HepG2 (cell line): Measurements from ENCODE around the gene NOL11.

Experiments
- HNRNPL ChIP-seq: fragments of 200-400 bp; formaldehyde crosslinking; IDR thresholded peaks from 2 replicates; pipeline ENCODE4 v1.6.1; 2017; ENCODE audit warnings: mild to moderate bottlenecking, low read depth, low read length
- HOXA3 ChIP-seq: sonication (generic); formaldehyde crosslinking; IDR thresholded peaks from 2 replicates; pipeline ENCODE4 v1.5.0; 2020; ENCODE audit warnings: missing genetic modification reagents
- NFIC ChIP-seq: IDR thresholded peaks from 2 replicates; pipeline ENCODE4 v1.6.1; 2012; ENCODE audit warnings: mild to moderate bottlenecking, low read length, inconsistent platforms
- RELA ChIP-seq: sonication (generic); formaldehyde crosslinking; IDR thresholded peaks from 2 replicates; pipeline ENCODE4 v1.4.0; 2020; ENCODE audit warnings: missing genetic modification reagents
- ZNF354B ChIP-seq: sonication (generic); formaldehyde crosslinking; IDR thresholded peaks from 2 replicates; pipeline ENCODE4 v1.8.0; 2022; ENCODE audit warnings: mild to moderate bottlenecking, missing genetic modification reagents
- ZNF784 ChIP-seq: sonication (generic); formaldehyde crosslinking; IDR thresholded peaks from 2 replicates; pipeline ENCODE4 v1.5.1; 2020; ENCODE audit warnings: missing genetic modification reagents, mild to moderate bottlenecking, borderline replicate concordance
- TF ChIP-seq, protein P1 (sequence below), 2 experiments: sonication (generic) in 1 of 2; formaldehyde crosslinking in 1 of 2; IDR thresholded peaks; 2 replicates each; pipeline versions ENCODE4 v1.4.0 to v1.6.1; 2018 to 2020; ENCODE audit warnings: missing genetic modification reagents in 2 of 2, borderline replicate concordance in 1 of 2, low read depth in 1 of 2, mild to moderate bottlenecking in 1 of 2, missing biosample characterization in 1 of 2
- TF ChIP-seq, protein P2 (sequence below): sonication (generic); formaldehyde crosslinking; IDR thresholded peaks from 2 replicates; pipeline ENCODE4 v1.5.0; 2020; ENCODE audit warnings: mild to moderate bottlenecking, missing genetic modification reagents, moderate library complexity

GRCh38 chr17:67742025-67742424 lies 24.3 kb downstream of the NOL11 start:
- TF ChIP-seq, protein P1, sequence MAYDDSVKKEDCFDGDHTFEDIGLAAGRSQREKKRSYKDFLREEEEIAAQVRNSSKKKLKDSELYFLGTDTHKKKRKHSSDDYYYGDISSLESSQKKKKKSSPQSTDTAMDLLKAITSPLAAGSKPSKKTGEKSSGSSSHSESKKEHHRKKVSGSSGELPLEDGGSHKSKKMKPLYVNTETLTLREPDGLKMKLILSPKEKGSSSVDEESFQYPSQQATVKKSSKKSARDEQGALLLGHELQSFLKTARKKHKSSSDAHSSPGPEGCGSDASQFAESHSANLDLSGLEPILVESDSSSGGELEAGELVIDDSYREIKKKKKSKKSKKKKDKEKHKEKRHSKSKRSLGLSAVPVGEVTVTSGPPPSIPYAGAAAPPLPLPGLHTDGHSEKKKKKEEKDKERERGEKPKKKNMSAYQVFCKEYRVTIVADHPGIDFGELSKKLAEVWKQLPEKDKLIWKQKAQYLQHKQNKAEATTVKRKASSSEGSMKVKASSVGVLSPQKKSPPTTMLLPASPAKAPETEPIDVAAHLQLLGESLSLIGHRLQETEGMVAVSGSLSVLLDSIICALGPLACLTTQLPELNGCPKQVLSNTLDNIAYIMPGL (CRISPR knock-in tag; IDR thresholded peaks at IDR 0.05; ENCODE audit: borderline replicate concordance in 1 of 2, low read depth in 1 of 2): no peak
- no peak for TF ChIP-seq NFIC
- TF ChIP-seq, protein P2, sequence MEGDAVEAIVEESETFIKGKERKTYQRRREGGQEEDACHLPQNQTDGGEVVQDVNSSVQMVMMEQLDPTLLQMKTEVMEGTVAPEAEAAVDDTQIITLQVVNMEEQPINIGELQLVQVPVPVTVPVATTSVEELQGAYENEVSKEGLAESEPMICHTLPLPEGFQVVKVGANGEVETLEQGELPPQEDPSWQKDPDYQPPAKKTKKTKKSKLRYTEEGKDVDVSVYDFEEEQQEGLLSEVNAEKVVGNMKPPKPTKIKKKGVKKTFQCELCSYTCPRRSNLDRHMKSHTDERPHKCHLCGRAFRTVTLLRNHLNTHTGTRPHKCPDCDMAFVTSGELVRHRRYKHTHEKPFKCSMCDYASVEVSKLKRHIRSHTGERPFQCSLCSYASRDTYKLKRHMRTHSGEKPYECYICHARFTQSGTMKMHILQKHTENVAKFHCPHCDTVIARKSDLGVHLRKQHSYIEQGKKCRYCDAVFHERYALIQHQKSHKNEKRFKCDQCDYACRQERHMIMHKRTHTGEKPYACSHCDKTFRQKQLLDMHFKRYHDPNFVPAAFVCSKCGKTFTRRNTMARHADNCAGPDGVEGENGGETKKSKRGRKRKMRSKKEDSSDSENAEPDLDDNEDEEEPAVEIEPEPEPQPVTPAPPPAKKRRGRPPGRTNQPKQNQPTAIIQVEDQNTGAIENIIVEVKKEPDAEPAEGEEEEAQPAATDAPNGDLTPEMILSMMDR (CRISPR knock-in tag): no peak
- no peak for TF ChIP-seq ZNF784
- no peak for TF ChIP-seq ZNF354B (CRISPR knock-in tag)
- no peak for TF ChIP-seq HOXA3
- no peak for TF ChIP-seq HNRNPL
- no peak for TF ChIP-seq RELA
